DND-41 (cell line): Measurements from ENCODE around the gene LRRC10B.

ENCODE experiments used
- EZH2 ChIP-seq: IDR thresholded peaks from 3 replicates; pipeline ENCODE4 v1.6.1; 2012; ENCODE audit warnings: borderline replicate concordance, low read depth, mild to moderate bottlenecking, moderate library complexity, low read length, inconsistent platforms; ENCODE audit not compliant: severe bottlenecking
- TF ChIP-seq, protein P1 (sequence below): IDR thresholded peaks from 2 replicates; pipeline ENCODE4 v1.5.1; 2012; ENCODE audit warnings: borderline replicate concordance, low read length, moderate library complexity, mild to moderate bottlenecking; ENCODE audit not compliant: poor library complexity, severe bottlenecking; ENCODE audit errors: extremely low read depth

- TF ChIP-seq, protein P1, sequence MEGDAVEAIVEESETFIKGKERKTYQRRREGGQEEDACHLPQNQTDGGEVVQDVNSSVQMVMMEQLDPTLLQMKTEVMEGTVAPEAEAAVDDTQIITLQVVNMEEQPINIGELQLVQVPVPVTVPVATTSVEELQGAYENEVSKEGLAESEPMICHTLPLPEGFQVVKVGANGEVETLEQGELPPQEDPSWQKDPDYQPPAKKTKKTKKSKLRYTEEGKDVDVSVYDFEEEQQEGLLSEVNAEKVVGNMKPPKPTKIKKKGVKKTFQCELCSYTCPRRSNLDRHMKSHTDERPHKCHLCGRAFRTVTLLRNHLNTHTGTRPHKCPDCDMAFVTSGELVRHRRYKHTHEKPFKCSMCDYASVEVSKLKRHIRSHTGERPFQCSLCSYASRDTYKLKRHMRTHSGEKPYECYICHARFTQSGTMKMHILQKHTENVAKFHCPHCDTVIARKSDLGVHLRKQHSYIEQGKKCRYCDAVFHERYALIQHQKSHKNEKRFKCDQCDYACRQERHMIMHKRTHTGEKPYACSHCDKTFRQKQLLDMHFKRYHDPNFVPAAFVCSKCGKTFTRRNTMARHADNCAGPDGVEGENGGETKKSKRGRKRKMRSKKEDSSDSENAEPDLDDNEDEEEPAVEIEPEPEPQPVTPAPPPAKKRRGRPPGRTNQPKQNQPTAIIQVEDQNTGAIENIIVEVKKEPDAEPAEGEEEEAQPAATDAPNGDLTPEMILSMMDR: no peak
- no peak for TF ChIP-seq EZH2
Measured at GRCh38 chr11:61543606-61544306, 35.2 kb downstream of the LRRC10B start.
